Activated naive CD4-positive, alpha-beta T cell treated with anti-CD3 and anti-CD28 coated beads, Interleukin-2, amount 50 U/mL, for 72 hours (primary cell): Measurements from ENCODE around the gene TAF1D. TPM values are rescaled to one million over a fixed set of nuclear protein-coding genes. Genes with fewer than 3 reads are reported as not detected.
"Not testable (repeated sequence)": the region's sequence is repeated elsewhere in the genome, so short reads cannot be mapped to it uniquely, and the experiment has no call there.

Source experiments
- ATAC-seq, 2 donors: fragments of 150-1000 bp; cut with Tn5 transposase; 2 replicates each; pipeline ENCODE4 v1.10.0; 2021; ENCODE audit warnings: mild to moderate bottlenecking in 2 of 2, moderate library complexity in 2 of 2
- DNase-seq, 2 donors: peaks; one replicate each; pipeline ENCODE4 v3.0.0; 2021 to 2022; ENCODE audit warnings: low spot score in 2 of 2
- H3K27ac Mint-ChIP-seq, 2 donors: one replicate each; pipeline ENCODE4 v1.8.0; 2022; ENCODE audit warnings: mild to moderate bottlenecking in 2 of 2, mixed read lengths in 2 of 2
- H3K36me3 Mint-ChIP-seq, 2 donors: one replicate each; pipeline ENCODE4 v1.8.0; 2022; ENCODE audit warnings: mixed read lengths in 2 of 2
- H3K9me3 Mint-ChIP-seq, 2 donors: one replicate each; pipeline ENCODE4 v1.8.0; 2022; ENCODE audit warnings: mixed read lengths in 2 of 2
- total RNA-seq, 2 donors: library from RNA; stranded (reverse); gene quantifications; one replicate each; pipeline ENCODE4 v1.2.3, GENCODE V29; 2022

The TAF1D gene, protein sequence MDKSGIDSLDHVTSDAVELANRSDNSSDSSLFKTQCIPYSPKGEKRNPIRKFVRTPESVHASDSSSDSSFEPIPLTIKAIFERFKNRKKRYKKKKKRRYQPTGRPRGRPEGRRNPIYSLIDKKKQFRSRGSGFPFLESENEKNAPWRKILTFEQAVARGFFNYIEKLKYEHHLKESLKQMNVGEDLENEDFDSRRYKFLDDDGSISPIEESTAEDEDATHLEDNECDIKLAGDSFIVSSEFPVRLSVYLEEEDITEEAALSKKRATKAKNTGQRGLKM
- 100 to 1,000 TPM; 236 to 541 TPM for total RNA-seq

DNA sequence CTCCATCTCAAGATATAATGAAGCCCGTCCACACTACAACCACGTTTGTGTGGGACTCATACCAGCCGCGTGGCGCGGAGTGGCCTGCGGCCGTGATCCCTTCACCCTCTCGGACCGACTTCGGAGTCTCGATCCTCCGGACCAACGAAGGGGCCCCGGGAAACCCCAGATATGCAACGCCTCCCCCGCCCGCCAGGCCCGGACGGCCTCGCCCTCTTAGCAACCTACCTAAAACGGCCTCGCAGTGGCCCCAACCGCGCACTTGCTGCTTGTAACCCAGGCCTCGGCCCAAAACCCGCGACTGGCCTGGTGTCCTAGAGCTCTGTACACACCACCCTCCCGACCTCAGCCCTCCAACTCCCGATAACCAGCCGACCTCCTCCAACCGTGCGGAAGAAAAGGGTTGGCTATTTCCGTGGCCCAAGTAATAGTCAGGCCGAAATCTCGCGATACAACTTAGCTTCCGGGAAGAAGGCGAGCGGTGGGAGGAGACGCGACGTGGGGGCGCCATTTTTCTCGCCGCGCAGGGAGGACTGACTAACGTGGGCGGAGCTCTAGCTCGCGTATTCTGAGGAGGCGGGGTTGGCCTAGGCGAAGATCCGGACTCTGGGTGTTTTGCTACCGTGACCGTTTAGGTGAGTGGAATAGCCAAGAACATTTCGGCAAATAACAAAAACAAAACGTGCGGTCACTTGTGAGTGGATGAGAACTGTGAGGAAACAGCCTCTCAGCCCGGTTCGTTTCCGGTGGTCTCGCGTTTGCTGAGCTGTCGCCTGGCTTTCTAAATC is at the start of gene TAF1D, which contains the start of gene C11orf54:
TSS of gene TAF1D (minus strand) at position 402 of the 788 bp plus-strand sequence. CDS start 2,191 bp downstream, outside the sequence.
TSS of gene C11orf54 (plus strand) at position 579 of the 788 bp plus-strand sequence. CDS start 5,722 bp downstream, outside the sequence.
- no peaks in the 10 kb centered on the region for H3K9me3 Mint-ChIP-seq
- H3K36me3 Mint-ChIP-seq, result peaks cover 54 to 55% of the 10 kb centered on the region in 2 donors
- ATAC-seq (peak; percentile 86 to 87), DNase-seq (peak; percentile 94 to 96)
- H3K27ac Mint-ChIP-seq, result peak within 1 kb of the TSS; percentile 100

DNA sequence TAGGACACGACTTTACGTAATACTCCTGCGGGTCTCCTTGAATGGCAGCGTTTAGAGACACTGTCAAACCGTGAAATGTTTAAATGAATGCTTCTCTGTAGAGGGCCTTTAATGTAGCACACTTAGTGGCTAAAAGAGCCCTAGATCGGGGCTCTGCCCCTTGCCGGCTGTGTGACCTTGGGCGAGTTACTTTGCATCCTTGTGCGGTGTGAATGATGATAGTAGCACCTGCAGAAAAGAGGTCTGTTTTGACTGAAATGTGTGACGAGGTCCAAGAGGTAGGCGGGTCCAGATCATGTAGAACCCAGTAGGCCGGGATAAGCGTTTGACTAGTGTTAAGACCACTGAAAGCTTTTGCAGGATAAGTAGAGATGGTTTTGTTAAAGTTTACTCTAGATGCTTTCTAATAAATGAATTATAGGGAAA is 43.7 kb upstream of the TAF1D start:
- ATAC-seq, result peak; percentile 51 to 52
- Mint-ChIP-seq H3K27ac (peak overlapping the region; percentile 96 to 98), H3K36me3 (peaks cover 26 to 44% of the 10 kb centered on the region in 2 donors), H3K9me3 (no peaks in the 10 kb centered on the region)
- DNase-seq, result no peak

DNA sequence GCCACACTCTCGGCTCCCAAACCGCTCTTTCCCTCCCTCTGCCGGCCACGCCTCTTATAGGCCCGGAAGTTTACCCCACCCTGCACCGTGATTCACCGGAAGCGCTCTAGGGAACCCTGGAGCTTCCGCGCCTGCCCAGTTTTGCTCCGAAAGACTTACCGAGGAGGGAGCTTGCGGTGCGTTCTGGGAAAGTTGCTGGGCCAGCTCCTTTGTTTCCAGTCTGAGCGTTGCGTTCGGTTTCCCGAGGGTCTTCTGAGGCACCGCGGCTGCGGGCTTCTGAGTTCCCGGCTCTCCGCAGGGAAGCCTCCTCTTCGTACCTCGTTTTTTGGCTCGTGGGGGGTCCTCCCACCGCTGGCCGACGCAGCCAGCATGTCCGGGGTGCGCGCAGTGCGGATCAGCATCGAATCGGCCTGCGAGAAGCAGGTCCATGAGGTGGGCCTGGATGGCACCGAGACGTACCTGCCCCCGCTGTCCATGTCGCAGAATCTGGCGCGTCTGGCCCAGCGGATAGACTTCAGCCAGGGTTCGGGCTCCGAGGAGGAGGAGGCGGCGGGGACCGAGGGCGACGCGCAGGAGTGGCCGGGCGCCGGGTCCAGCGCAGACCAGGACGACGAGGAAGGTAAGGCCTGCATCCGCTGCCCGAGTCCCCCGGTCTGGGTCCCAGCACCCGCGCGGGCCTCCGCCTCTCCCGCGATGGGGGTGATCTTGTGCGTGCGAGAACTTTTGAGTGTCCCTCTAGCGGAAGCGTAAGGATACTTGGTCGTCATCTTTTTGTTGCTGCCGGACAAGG is 43.0 kb upstream of the TAF1D start, which contains the start of gene MED17:
TSS of gene MED17 (plus strand) at position 138 of the 790 bp plus-strand sequence. CDS start at position 370, 232 bp downstream.
- ATAC-seq (peak; percentile 96), DNase-seq (peak; percentile 83 to 88)

DNA sequence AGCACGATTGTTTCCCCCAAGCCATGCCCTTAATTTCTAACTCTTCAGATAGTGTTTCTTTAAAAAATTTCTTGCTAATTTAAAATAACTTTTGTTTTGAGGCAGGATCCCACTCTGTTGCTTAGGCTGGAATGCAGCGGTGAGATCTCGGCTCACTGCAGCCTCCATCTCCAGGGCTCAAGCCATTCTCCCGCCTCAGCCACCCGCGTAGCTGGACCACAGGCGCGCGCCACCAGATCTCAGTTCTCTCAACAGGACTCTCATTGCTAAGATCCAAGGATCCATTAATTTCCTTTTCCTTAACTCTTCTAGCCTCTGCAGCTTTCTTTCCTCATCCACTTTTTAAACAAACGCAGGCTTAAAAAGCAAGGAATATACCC is 42.5 kb upstream of the TAF1D start:
- DNase-seq (no peak), ATAC-seq (peak; percentile 40 to 52)
- Mint-ChIP-seq H3K9me3 (no peaks in the 10 kb centered on the region), H3K36me3 (peaks cover 21 to 39% of the 10 kb centered on the region in 2 donors), H3K27ac (peak overlapping the region; percentile 96 to 98)

More for the DNA sequence above, 43.0 kb upstream of the TAF1D start, which contains the start of gene MED17:
- Mint-ChIP-seq H3K9me3 (no peaks in the 10 kb centered on the region), H3K27ac (peak within 1 kb of the TSS; percentile 96 to 98), H3K36me3 (peaks cover 21 to 42% of the 10 kb centered on the region in 2 donors)

DNA sequence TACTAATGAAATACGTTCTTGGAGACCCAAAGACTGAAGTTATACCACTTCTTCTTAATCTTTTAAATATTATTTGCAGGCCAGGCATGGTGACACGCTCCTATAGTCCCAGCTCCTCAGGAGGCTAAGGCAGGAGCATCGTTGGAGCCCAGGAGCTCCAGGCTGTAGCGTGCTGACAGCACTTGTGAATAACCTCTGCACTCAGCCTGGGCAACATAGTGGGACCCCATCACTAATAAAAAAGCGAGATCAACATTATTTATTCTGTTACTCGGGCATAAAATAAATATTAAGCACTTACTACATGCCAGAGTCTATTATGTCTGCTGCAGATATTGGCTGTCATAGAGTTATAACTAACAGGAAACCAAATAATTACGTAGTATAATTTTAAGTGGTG is 42.1 kb upstream of the TAF1D start:
- no peak for ATAC-seq
- no peaks in the 10 kb centered on the region for H3K9me3 Mint-ChIP-seq
- H3K36me3 Mint-ChIP-seq, result peaks cover 21 to 36% of the 10 kb centered on the region in 2 donors
- peak overlapping the region; percentile 96 to 98 for H3K27ac Mint-ChIP-seq
- DNase-seq, result no peak

DNA sequence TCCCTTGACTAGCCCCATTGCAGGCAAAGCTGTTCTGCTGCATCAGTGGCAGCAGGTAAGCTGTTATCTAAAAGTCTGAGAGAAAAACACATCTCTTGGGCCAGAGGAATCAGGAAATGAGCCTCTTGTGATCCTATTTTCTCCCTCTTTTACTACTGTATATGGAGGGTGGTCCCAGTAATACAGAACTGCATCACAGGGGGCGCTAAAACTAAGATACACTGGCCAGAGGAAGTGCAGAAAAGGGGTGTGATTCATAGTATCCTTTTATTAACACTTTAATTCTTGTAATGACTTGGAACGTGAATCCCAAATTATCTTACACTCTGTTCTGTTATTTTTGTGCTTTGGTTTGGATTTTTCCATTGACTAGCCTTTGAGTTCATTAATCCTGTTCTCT is 34.0 kb upstream of the TAF1D start:
- Mint-ChIP-seq H3K36me3 (peaks cover 9 to 19% of the 10 kb centered on the region in 2 donors), H3K27ac (no peak overlapping the region), H3K9me3 (no peaks in the 10 kb centered on the region)
- DNase-seq (no peak), ATAC-seq (no peak)

DNA sequence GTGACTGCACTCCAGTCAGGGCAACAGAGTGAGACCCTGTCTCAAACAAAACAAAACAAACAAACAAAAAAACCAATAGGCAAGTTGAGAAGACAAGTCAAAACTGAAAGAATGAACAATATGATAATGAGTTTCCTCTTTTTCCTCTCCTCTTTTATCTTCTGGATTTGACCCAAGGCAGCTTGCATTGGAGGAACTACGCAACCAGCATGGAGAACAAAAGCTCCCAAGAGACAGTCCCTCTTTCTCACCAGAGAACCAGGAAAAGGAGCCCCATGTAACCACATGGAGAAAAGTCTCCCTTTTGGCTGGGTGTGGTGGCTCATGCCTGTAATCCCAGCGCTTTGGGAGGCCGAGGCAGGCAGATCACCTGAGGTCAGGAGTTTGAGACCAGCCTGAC is 33.3 kb upstream of the TAF1D start:
- H3K27ac Mint-ChIP-seq, ATAC-seq, DNase-seq, H3K9me3 Mint-ChIP-seq: not testable (repeated sequence)
- H3K36me3 Mint-ChIP-seq, result peaks cover 9 to 19% of the 10 kb centered on the region in 2 donors

DNA sequence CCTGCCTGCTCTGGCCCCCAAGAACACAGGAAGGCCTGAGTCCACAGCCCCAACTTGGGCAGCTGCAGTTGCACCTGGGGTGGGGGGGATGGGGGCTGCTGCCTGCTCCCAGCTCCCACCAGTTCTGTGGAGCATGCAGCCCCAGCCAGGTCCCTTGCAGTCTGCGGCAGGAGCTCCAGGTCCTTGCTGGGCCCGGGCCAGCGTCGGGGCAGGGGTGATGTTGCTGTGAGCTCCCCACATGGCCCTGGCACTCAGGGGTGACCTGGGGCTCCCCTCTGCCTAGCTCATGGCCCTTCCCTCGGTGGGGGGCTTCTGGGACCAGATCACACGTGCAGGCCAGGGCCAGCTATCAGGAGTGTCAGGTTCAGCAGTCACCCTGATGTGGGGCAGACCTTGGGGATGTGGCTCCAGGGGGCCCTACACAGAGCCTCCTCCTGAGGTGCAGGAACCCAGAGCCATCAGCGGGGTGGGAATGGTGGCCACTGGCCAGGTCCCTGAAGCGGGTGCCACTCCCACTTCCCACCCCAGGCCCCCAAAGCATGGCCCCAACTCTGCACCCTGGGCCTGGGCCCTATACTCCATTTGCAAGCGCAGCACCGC is 32.4 kb upstream of the TAF1D start:
- ATAC-seq (no peak), DNase-seq (no peak)
- Mint-ChIP-seq H3K36me3 (peaks cover 9 to 19% of the 10 kb centered on the region in 2 donors), H3K27ac (no peak overlapping the region), H3K9me3 (peaks cover 0 to under 1% of the 10 kb centered on the region in 2 donors)

DNA sequence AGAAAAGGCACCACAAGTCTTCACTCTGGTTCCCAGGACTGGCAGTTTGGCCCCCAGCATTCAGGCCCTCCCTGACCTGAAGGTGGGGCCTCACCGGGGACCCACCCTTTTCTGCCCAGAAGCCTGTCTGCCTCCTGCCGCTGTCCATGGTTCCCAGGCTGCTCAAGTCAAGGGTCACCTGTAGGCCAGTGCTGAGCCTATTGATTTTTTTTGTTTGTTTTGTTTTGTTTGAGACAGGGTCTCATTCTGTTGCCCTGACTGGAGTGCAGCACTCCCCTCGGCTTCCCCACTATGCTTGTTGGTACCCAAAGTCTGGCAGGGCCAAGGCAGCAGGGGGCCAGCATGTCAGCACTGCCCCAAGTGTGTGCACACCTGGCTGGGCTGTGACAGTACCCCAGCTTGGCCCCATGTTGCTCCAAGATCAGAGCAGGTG is 31.8 kb upstream of the TAF1D start:
- ATAC-seq (no peak), DNase-seq (no peak)
- Mint-ChIP-seq H3K9me3 (peaks cover 0 to 6% of the 10 kb centered on the region in 2 donors), H3K27ac (no peak overlapping the region), H3K36me3 (peaks cover 12 to 26% of the 10 kb centered on the region in 2 donors)

DNA sequence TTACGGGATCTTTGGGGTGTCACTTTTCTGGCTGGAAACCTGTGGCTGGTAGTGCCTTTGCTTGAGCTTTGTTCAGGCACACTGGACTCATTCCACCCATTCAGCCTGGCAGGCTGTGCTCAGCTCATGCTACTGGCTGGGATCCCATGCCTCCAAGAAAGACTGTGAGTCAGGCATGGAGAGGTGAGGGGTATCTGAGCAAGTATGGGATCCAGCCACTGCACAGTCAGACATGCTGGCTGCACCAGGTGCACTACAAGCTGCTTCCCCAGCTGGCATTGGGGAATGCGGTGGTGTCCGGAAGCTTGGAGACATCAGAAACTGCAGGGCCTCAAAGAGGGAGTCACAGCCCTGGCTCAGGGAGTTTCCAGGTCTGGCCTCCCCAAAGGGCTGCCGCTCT is 30.8 kb upstream of the TAF1D start:
- no peak overlapping the region for H3K27ac Mint-ChIP-seq
- ATAC-seq (no peak), DNase-seq (no peak)
- H3K9me3 Mint-ChIP-seq, result peaks cover 0 to 8% of the 10 kb centered on the region in 2 donors
- H3K36me3 Mint-ChIP-seq, result peaks cover 15 to 30% of the 10 kb centered on the region in 2 donors

DNA sequence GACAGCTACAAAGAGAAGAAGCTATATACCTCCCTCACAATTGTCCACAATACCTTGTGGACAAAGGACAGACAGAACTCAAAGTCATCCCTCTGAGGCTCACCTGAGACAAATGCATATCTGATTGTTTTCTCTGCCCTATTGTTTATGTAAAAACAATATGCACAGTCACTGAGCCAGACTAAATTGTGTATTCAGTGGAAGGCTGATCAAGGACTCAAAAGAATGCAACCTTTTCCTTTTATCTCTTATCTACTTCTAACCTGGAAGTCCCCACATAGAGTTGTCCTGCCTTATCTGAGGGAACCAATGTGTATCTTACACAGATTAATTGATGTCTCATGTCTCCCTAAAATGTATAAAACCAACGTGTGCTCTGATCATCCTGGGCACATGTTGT is 28.9 kb upstream of the TAF1D start:
- Mint-ChIP-seq H3K36me3 (peaks cover 18 to 50% of the 10 kb centered on the region in 2 donors), H3K9me3 (peaks cover 0 to 12% of the 10 kb centered on the region in 2 donors), H3K27ac (no peak overlapping the region)
- ATAC-seq (no peak), DNase-seq (no peak)

DNA sequence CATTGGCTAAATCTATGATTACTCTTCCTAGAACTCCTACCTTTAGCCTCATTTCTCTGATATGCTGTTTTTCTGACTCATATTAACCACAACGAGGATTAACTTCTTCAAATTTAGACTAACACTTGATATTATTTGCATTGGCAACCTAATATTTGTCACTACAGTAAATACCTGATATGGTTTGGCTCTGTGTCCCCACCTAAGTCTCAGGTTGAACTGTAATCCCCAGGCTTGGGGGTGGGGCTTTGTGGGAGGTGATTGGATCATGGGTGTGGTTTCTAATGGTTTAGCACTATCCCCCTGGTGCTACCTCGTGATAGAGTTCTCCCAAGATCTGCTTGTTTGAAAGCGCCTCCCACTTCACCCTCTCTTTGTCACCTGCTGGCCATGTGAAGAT is 25.7 kb upstream of the TAF1D start:
- Mint-ChIP-seq H3K27ac (no peak overlapping the region), H3K9me3 (peaks cover 0 to 12% of the 10 kb centered on the region in 2 donors), H3K36me3 (peaks cover 9 to 37% of the 10 kb centered on the region in 2 donors)
- DNase-seq, result no peak
- ATAC-seq, result no peak

DNA sequence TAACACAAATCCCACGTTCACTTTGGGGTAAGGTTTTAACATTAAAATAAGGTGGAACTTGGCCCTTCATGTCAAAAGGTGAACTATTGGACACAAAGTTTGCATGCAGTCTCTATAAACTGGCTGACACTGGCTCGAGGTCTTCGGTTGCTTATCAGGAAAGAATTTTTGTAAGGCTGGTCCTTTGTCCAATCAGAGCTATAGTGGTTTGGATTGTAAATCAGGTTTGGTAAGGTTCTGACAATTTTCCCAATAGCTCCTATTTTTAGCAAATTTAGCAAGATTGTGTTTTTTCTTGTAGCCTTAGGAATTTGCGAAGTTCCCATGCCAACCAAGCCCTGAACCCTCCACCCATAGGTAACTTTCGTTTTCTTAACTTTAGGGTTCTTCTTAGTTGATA is 25.2 kb upstream of the TAF1D start:
- Mint-ChIP-seq H3K9me3 (peaks cover 0 to 12% of the 10 kb centered on the region in 2 donors), H3K36me3 (peaks cover 9 to 32% of the 10 kb centered on the region in 2 donors), H3K27ac (no peak overlapping the region)
- no peak for DNase-seq
- no peak for ATAC-seq

DNA sequence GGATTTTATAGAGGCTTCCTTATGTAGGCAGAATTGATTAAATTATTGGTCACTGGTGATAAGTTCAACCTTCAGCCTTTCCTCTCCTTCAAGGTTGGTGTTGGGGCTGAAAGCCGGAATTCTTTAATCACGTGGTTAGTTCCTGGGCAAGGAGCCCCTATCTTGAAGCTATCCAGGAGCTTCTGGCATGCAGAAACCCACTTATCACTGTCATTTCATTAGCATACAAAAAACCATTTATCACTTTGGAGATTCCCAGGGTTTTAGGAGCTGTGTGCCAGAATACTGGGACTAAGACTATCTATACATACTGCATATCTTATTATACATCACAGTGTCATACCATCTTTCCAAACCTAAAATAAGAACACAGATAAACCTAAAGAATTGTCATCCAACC is 24.3 kb upstream of the TAF1D start:
- Mint-ChIP-seq H3K36me3 (peaks cover 9 to 31% of the 10 kb centered on the region in 2 donors), H3K27ac (peak overlapping the region in 1 of 2 donors; percentile 55), H3K9me3 (peaks cover 0 to 12% of the 10 kb centered on the region in 2 donors)
- DNase-seq (no peak), ATAC-seq (no peak)

DNA sequence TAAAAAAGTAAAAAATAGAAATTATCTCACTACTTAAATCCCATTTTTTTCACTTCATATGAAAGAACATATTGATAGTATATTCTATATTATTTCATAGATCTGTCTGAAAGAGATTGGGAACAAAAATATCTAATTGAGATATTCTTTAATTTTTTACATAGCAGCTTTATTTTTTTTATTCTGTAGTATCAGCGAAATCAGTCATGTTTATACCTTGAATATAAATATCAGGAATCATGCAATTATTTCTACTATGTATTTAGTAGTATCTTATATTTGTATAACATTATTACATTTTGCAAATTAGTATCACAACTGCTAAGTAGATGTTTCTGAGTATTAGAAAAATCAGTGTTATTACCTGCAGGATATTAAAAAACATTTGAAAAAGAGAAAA is 20.6 kb upstream of the TAF1D start:
- Mint-ChIP-seq H3K36me3 (peaks cover 8 to 32% of the 10 kb centered on the region in 2 donors), H3K9me3 (peaks cover 0 to 2% of the 10 kb centered on the region in 2 donors), H3K27ac (no peak overlapping the region)
- ATAC-seq (no peak), DNase-seq (no peak)

DNA sequence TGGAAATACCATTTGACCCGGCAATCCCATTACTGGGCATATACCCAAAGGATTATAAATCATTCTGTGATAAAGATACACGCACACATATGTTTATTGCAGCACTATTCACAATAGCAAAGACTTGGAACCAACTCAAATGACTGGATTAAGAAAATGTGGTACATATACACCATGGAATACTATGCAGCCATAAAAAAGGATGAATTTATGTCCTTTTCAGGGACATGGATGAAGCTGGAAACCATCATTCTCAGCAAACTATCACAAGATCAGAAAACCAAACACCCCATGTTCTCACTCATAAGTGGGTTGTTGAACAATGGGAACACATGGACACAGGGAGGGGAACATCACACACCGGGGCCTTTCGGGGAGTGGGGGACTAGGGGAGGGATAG is 17.8 kb upstream of the TAF1D start:
- H3K9me3 Mint-ChIP-seq, DNase-seq, ATAC-seq, H3K27ac Mint-ChIP-seq: not testable (repeated sequence)
- H3K36me3 Mint-ChIP-seq, result peaks cover 8 to 14% of the 10 kb centered on the region in 2 donors
